ENCODE data around the gene USP3. TPM values are rescaled to one million over a fixed set of nuclear protein-coding genes. Genes with fewer than 3 reads are reported as not detected.

The USP3 gene
- total RNA-seq, 4 donors from 2014 or later = 12.1 to 29.4 (median 15.5) TPM

- Histone ChIP-seq H3K4me3 (peak overlapping the region; percentile 19 to 36 (median 24)), H3K4me1 (peaks cover 18 to 23% of the 10 kb centered on the region in 2 donors), H3K27me3 (no peaks in the 10 kb centered on the region), H3K9me3 (no peaks in the 10 kb centered on the region), H3K36me3 (no peaks in the 10 kb centered on the region), H3K27ac (peak overlapping the region; percentile 96 to 99 (median 97))
- no peak for TF ChIP-seq CTCF (IDR thresholded peaks at IDR 0.05 in 4 of 5, conservative IDR thresholded peaks at IDR 0.05 in 1 of 5)
- no peak for TF ChIP-seq POLR2A (IDR thresholded peaks at IDR 0.05)
- intact Hi-C loops (cut with DNase I; ENCODE audit: low total_unique reads) (loop anchor here (10.0 kb wide), 2 partner anchors 456 to 594 kb away; partner anchors contain the start of genes CIAO2A, SNX1 and TPM1), in situ Hi-C loops (cut with MboI; ENCODE audit: low sequenced_read_pairs in 4 of 4) (loop anchor here in 1 of 4 donors (25.0 kb wide), 1 partner anchor 587 kb away; the partner anchor contains the start of genes CIAO2A and SNX1)
- ATAC-seq (no peak), DNase-seq (no peak)
Observed at GRCh38 chr15:63500265-63501250, 3.8 kb upstream of the USP3 start.

GRCh38 chr15:63501256-63502089 lies 2.9 kb upstream of the USP3 start:
- Histone ChIP-seq H3K27ac (peak overlapping the region; percentile 96 to 99 (median 97)), H3K4me1 (peaks cover 26 to 30% of the 10 kb centered on the region in 2 donors), H3K9me3 (no peaks in the 10 kb centered on the region), H3K4me3 (peak overlapping the region; percentile 19 to 36 (median 24)), H3K27me3 (no peaks in the 10 kb centered on the region), H3K36me3 (no peaks in the 10 kb centered on the region)
- in situ Hi-C loops (cut with MboI; ENCODE audit: low sequenced_read_pairs in 4 of 4) (loop anchor here in 1 of 4 donors (25.0 kb wide), 1 partner anchor 586 kb away; the partner anchor contains the start of genes CIAO2A and SNX1), intact Hi-C loops (cut with DNase I; ENCODE audit: low total_unique reads) (loop anchor here (10.0 kb wide), 2 partner anchors 457 to 593 kb away; partner anchors contain the start of genes CIAO2A, SNX1 and TPM1)
- peak; percentile 49 to 63 for DNase-seq
- TF ChIP-seq CTCF (IDR thresholded peaks at IDR 0.05 in 4 of 5, conservative IDR thresholded peaks at IDR 0.05 in 1 of 5) (no peak), POLR2A (IDR thresholded peaks at IDR 0.05) (peak in 1 of 2 donors; percentile 23)
- no peak for ATAC-seq

- H3K9me3 ChIP-seq = no peaks in the 10 kb centered on the region
- no peak for TF ChIP-seq POLR2A (IDR thresholded peaks at IDR 0.05)
- no peak for TF ChIP-seq CTCF (IDR thresholded peaks at IDR 0.05 in 4 of 5, conservative IDR thresholded peaks at IDR 0.05 in 1 of 5)
- in situ Hi-C loops (cut with MboI; ENCODE audit: low sequenced_read_pairs in 4 of 4) (loop anchor here in 1 of 4 donors (25.0 kb wide), 1 partner anchor 585 kb away; the partner anchor contains the start of genes CIAO2A and SNX1), intact Hi-C loops (cut with DNase I; ENCODE audit: low total_unique reads) (loop anchor here (10.0 kb wide), 2 partner anchors 457 to 593 kb away; partner anchors contain the start of genes CIAO2A, SNX1 and TPM1)
- peaks cover 33 to 38% of the 10 kb centered on the region in 2 donors for H3K4me1 ChIP-seq
- no peaks in the 10 kb centered on the region for H3K36me3 ChIP-seq
- no peak for ATAC-seq
- H3K27me3 ChIP-seq = no peaks in the 10 kb centered on the region
- peak overlapping the region; percentile 96 to 99 (median 97) for H3K27ac ChIP-seq
- DNase-seq = no peak
- H3K4me3 ChIP-seq = no peak overlapping the region
Observed at GRCh38 chr15:63502137-63502766, 2.1 kb upstream of the USP3 start.

All from gastrocnemius medialis (tissue), 4 donors.